ENCODE data around the gene IRAK3.

- TF ChIP-seq EZH2 (IDR thresholded peaks at IDR 0.05; ENCODE audit: borderline replicate concordance, insufficient read depth, low read length, poor library complexity, severe bottlenecking), result no peak
- no peak for TF ChIP-seq MXI1 (conservative IDR thresholded peaks at IDR 0.05; ENCODE audit: poor library complexity, severe bottlenecking)
Observed at GRCh38 chr12:66282244-66282643, 93.2 kb downstream of the IRAK3 start.
